Skeletal muscle cell (primary cell): ENCODE results near the gene TMEM101.
A peak's percentile ranks its signal among the peaks of the same experiment; 100 is the strongest.
"Not testable (repeated sequence)": the region's sequence is repeated elsewhere in the genome, so short reads cannot be mapped to it uniquely, and the experiment has no call there.

ENCODE experiments used
- DNase-seq: peaks from one replicate; pipeline ENCODE4 v3.0.0-alpha.2; 2010; ENCODE audit warnings: low read depth
- H3K4me3 ChIP-seq: 2 replicates; pipeline ENCODE4 v1.5.1; 2011; ENCODE audit warnings: low read depth, mild to moderate bottlenecking, control low read depth, low read length, moderate library complexity

The TMEM101 gene

DNA sequence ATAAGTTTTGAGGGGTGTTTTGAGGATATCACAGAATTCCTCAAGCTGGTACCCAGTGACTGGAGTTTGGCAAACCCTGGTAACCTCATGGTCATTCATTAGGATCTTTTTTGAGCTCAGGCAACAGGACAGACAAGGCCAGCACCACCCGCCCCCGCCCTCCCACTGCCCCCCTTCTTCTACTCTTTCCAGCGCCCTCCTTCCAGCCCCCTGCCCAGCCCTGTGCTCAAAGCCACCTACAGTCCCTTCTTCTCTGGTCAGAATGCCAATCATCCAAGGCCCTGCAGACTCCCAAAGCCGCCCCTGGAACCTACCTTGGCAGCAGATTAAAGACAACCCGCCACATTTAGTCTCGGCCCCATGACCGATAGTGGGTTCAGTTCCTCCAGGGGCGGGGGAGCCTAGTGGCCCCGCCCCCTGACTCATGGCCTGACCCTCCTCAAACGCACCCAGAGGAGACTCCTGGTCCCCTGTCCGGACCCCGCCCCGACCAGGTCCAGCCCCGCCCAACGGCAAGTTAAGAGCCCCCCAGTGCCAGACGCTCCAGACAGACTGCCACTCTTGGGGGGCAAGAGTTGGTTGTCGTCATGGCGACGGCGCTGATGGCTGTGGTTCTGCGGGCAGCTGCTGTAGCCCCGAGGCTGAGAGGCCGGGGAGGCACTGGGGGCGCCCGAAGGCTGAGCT lies 10.5 kb downstream of the TMEM101 start, which contains the start of gene NAGS:
NAGS (plus strand) TSS at position 546 of the 684 bp plus-strand sequence; CDS start at position 588, 42 bp downstream.
- peak within 1 kb of the TSS; percentile 63 for H3K4me3 ChIP-seq
- DNase-seq, result no peak

DNA sequence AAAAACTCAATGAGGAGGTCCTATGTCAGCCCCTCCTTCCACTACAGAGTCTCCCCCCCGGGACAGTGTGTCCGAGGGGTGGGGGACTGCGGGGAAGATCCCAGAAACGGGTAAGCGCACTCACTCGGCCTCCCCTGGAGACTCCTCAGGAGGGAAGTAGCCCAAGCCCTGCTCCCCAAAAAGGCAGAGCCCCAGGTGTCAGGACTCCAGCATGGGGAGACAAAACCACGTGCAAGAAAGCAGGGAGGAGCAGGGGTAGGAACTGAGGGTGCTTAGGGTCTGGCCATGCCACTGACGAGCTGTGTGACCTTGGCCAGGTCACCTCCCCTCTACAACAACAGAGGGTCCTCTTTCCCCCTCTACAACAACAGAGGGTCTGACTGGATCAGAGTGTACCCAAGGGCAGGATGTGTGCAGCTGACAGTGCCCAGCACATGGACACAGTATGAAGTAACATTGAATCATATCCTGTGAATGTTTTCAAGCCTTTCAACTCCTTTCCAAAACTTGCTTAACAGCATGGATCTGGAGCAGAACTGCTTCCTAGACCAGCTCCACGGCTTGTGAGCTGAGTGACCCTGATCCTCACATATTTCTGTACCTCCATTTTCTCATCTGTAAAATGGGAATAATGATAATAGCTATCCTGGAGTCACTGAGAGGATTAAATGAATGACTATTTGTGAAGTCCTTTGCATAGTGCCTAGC lies 12.5 kb downstream of the TMEM101 start:
- H3K4me3 ChIP-seq, result no peak overlapping the region
- DNase-seq, result peak; percentile 78

DNA sequence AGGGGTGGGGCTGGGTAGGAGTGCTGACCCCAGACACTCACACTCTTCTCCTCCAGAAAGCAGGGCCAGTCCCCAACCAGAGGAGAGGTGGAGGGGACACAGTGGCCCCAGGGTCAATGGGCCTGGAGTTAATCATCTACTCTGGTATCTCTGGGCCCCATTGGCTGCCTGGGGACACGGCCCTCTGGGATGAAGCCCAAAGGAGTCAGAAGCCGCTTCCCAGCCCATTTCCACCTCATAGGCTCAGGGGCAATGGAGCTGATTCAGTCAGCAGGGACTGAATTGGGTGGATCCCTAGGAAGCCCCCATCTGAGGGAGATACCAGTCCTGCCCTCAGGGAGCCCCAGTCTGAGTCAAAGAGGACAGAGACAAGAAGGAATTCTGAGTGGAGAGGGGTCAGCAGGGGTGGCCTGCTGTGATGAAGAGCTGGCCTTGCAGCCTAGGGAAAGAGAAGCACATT lies 13.3 kb downstream of the TMEM101 start:
- H3K4me3 ChIP-seq, result no peak overlapping the region
- DNase-seq, result no peak

DNA sequence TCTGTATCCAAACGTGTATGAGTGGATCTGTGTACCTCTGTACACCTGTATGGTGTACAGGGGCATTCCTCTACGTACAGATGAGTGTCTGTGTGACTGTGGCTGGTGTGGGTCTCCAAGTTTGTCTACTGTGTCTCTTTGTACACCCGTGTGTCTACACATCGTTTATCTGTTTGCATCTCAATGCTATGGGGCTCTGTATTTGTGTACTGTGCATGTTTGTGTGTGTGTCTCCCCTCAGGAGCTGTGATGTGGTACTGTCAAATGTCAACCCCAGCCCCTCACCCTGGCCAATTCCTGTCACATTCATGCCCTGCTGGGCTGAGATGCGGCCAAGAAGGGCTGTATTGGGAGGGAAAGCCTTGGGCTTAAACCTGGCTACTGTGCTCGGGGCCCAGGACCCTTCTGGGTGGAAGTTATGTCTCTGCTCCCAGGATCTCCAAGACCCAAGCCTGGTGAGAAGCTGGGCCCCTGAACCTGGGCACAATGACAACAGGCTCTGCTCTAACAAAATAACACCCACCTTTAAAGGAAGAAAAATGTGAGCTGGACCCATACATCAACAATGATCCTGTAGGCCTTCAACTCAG lies 13.8 kb downstream of the TMEM101 start:
- DNase-seq, result no peak
- H3K4me3 ChIP-seq, result no peak overlapping the region

DNA sequence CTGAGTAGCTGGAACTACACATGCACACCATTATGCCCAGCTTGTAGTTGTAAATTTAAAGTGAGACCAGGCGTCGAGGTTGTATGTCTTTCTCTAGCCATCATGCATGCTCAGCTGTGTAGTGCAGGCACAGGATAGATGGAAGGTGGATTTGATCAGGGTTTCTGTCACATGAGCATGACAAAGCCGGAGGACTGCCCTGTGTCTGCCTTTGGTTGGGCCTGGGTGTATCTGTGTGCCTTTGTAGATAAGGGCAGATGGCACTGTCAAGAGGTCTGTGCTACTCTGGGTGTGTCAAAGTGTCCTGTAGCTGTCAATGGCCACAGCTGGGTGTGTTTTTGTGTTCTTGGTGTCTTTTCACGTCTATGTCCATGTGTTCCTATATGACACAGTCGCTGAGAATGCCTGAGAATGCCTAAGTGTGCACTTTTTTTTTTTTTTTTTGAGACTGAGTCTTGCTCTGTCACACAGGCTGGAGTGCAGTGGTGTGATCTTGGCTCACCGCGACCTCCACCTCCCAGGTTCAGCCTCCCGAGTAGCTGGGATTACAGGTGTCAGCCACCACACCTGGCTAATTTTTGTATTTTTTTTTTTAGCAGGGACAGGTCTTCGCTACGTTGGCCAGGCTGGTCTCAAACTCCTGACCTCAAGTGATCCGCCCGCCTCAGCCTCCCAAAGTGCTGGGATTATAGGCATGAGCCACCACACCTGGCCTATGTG lies 14.5 kb downstream of the TMEM101 start:
- H3K4me3 ChIP-seq, result no peak overlapping the region
- no peak for DNase-seq

DNA sequence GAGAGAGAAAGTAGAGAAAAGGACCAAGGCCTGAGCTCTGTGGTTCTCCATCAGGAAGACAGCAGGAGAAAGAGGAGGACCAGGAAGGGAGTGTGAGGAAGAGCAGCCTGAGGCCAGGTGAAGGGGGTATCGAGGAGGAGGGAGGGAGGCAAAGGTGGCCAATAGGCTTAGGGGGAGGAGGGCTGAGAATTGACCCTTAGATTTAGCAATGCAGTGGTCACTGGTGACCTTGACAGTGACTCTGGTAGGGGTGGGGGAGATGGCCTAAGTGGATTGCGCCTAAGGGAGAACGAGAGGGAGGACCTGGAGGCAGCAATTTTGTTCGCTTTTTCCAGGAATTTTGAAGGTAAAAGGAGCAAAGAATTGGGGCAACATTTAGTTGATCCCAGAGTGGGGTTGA lies 15.7 kb downstream of the TMEM101 start:
- no peak overlapping the region for H3K4me3 ChIP-seq
- DNase-seq, result no peak

DNA sequence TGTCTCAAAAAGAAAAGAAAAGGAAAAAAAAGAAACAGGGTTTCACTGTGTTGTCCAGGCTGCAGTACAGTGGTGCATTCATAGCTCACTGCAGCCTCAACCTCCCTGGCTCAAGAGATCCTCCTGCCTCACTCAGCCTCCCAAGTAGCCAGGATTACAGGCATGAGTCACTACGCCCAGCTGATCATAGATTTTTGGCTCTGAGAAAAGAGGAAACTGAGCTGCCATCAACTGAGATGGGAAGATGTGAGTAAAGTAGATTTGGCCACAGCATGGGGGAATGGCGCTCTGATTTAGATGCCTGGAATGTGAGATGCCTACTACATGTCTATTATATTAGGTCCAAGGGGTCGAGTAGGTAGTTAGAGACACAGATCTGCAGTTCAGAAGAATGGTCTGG lies 16.2 kb downstream of the TMEM101 start:
- no peak for DNase-seq

DNA sequence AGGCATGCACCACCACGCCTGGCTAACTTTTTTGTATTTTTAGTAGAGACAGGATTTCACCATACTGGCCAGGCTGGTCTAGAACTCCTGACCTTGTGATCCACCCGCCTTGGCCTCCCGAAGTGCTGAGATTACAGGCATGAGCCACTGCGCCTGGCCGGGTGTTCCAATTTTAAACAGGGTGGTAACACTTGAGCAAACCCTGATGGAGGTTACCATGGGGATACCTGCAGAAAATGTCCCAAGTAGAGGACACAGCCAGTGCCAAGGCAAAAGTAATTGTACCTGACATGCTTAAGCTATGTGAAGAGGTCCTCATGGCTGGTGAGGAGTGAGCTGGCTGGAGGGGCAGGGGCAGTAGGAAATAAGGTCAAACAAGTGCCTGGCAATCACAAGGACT lies 17.6 kb downstream of the TMEM101 start:
- H3K4me3 ChIP-seq, DNase-seq: not testable (repeated sequence)

More for the DNA sequence above, 16.2 kb downstream of the TMEM101 start:
- H3K4me3 ChIP-seq, result no peak overlapping the region

DNA sequence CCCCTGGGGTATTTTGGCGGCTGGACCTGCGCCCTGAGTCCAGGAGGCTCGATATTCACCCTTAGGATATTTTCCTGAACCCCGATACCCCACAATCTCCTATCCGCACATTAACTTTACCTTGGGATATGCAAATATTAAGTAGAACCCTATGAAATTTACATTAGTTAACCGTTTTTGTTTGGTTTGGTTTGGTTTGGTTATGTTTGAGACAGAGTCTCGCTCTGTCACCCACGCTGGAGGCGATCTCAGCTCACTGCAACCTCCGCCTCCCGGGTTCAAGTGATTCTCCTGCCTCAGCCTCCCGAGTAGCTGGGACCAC lies 19.7 kb downstream of the TMEM101 start:
- no peak for DNase-seq
- H3K4me3 ChIP-seq, result peak overlapping the region; percentile 50

DNA sequence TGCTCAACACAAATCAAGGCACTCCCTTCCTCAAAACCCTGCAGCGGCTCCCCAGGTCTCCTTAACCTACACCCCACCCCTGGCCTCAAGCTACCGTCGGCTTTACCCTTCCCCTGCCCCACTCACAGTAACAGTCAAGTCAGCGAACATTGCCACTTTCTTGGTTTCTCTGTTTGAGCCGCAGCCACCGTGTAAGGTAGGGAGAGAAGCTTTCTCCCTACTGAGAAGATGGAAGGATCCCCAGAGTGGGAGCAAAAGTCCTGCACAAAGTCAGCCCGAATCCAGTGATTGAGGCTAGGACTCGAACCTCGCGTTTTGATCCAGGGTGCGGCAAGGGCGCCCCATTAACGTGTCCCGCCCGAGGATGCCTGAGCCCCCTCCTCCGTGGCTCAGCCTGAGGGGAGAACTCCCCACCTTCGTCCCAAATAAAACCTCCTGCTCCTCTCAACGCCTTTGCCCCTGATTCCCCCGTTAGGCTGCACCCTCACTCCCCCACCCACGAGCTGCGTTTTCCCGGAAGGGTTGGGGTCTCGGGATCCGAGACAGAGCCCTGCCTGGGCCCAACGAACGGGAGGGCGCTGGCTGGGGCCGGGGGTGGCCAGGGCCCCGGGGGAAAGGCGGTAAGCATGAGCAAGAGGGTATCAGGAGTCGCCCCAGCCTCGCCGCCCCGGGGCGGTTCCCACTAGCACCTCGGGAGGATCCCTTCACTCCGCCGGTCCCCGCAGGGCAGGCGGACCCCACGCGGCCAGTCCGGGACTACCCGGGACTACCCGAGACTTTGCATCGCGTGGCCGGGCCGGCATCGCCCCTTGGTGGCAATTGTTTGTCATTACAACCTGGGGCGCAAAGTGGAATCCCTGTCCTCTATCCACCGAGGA lies 20.3 kb downstream of the TMEM101 start:
- peak overlapping the region; percentile 50 for H3K4me3 ChIP-seq
- no peak for DNase-seq

DNA sequence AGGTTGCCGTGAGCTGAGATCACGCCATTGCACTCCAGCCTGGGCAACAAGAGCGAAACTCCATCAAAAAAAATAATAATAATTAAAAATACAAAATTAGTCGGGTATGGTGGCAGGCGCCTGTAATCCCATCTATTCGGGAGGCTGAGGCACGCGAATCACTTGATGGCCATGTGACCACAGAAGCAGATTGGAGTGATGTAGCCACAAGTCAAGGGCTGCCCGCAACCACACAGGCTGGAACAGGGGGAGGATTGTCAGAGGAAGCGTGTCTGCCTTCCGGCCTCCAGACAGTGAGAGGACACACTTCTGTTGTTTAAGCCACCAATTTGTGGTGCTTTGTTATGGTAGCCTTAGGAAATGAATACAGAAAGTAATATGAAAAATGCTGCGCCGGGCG lies 22.1 kb downstream of the TMEM101 start:
- no peak for DNase-seq
- no peak overlapping the region for H3K4me3 ChIP-seq

DNA sequence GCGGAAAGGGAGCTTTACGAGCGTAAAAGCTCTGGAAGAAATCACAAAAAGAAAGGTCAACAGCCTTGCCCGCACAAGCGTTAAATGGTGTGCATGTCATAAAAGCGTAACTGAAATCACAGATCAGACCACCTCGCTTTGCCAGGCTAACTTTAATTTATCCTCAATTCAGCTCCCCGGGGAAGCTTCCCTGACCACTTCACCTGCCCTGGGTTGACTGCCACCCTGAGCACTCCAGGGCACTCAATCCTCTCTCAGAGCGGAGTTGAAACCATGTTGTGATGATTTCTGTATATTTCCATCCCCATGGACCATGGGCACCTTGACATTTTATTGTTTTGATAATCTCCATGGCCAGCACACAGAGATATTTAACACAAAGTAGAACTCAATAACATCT lies 26.5 kb downstream of the TMEM101 start:
- DNase-seq, result no peak
- H3K4me3 ChIP-seq, result no peak overlapping the region

DNA sequence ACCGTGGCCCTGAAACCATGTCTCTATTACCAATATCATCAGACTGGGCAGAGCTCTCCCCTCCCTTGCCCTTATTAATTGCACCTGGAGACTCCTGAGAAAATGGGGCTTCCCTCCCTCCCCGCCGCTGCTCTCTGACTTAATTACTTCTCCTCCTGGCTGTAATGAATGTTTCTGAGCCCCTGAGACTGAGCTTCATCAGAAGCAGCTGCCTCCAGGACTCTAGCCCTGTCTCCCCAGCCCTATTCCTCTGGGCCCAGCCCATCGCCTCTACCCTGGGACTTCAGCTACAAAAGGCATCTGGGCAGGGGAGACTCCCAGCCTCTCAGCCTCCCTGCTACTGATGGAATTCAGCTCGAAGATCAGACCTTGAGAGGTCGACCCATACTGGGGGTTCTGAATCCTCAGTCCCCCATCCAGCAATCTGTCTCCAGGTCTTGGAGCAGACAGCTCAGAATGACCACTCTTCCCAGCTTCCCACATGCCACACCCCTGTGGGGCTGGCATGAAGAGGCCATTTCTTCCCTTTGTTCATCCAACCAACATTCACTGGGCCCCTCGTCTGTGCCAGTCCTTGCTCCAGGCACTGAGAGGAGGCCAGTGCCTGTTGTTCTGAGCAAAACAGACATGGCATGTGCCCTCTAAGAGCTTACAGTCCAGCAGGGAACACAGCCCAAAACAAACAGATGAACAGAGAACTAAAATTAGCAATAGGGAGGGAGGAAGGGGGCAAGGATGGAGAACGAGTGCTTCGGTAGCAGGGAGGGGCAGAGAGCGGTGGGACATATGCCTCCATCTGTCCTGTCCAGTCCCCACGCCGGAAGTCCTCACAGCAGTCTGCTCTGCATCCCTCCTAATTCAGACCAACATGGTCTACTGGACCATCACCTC lies 27.4 kb downstream of the TMEM101 start:
- no peak overlapping the region for H3K4me3 ChIP-seq
- no peak for DNase-seq

DNA sequence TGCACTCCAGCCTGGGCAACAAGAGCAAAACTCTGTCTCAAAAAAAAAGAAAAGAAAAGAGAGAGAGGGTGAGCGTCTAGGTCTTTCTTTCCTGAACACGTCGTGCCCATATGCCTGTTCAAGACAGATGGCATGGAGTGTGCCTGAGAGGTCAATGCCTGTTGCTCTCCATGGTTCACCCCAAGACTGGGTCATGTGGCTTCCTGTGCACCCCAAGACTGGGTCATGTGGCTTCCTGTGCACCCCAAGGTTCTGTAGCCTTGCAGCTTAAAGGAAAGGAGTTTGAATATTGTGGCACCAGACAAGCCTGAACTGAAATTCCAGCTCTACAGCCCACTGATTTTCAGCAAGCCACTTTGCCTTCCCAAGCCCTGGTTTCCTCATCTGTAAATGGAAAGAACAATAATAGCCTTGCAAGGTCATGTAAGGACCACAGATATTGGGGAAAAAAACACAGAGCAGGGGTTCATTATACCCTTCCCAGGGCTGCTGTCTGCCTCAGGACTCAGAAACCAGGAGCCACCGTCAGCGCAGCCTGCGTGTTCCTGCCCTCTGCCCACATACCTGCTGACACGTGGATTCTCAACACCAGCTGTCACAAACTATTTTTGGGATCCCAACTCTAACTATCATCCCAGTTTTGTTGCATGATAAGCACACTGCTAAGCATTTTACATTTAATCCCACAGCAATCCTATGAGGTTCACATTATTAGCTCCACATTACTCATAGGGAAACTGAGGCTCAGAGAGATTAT lies 28.4 kb downstream of the TMEM101 start:
- no peak overlapping the region for H3K4me3 ChIP-seq
- DNase-seq, result no peak

DNA sequence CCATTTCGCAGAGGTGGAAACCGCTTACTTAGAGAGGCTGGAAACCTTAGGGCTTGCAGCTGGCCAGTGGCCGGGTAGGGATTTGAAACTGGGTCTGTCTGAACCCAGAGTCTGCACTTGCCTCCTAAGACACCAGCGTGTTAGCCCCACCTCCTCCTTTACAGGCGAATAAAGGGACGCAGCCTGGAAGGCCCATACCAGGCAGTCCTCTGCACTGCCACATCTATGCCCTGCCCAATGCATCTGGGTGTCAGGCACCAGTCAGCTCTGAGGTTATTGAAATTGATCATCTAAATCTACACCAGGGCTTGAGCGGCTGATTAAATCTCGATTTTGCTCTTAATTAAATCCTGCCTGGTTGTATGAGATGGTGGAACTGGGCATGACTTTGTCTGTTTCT lies 30.2 kb downstream of the TMEM101 start:
- H3K4me3 ChIP-seq, result peak overlapping the region; percentile 55

DNA sequence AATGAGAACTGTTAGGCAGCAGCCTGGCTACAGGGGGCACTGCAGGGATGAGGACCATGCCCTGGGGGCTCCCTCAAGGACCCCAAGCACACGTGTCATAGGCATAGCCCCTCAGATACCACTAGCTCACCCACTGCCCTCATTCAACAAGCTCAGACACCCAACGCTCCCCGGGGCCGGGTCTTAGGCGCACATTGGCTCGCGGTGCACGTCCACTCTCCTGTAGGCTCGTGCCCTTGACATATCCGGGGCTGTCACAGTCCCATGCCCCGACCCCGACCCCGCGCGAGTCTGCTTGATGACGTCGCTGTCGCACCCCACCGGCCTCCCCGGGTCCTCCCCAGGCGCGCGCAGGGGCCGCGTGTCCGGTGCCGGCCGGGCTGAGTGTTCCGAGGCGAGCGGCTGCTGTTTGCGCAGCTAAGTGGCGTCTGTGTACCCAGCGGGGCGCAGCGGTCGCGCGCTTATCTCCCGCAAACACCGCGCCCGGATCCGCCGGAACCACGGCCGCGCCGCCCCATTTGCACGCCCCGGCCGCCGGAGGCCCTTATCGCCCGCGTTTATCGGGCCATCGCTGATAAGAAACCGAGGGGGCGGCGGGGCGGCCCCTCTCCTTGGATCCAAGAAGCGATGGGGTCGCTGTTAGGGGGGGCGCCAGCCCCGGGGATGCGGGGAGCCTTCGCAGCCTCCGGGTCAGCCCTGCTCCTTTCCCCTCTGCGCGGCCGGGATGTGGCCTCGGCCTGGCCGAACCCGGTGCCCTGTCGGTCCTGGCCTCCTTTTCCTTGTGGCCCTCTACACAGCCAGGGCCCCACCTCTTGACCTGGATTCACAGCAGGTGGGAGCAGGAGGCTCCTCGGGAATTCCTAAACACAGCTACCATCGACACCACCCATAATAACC lies 31.0 kb downstream of the TMEM101 start:
- no peak for DNase-seq

More for the DNA sequence above, 30.2 kb downstream of the TMEM101 start:
- no peak for DNase-seq

DNA sequence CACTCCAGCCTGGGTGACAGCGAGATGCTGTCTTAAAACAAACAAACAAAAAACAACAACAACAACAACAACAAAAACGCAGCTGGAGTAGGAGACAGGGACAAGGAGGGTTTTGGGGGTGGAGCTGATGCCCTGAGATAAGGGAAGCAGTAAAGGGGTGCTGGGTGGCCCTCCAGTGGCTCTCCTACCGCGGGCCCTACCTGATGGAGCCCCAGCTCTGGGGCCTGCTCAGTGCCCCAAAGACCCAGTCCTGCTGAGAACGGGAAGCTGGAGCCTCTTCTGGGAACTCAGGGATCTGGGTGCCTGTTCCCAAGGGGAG lies 31.6 kb downstream of the TMEM101 start:
- no peak for DNase-seq
- peak overlapping the region; percentile 55 for H3K4me3 ChIP-seq

More for the DNA sequence above, 31.0 kb downstream of the TMEM101 start:
- H3K4me3 ChIP-seq, result peak overlapping the region; percentile 55
